Measurements from ENCODE around the gene RPS15. TPM values are rescaled to one million over a fixed set of nuclear protein-coding genes. Genes with fewer than 3 reads are reported as not detected.
A peak's percentile ranks its signal among the peaks of the same experiment; 100 is the strongest.

RPS15 gene
- total RNA-seq, 1 donor from 2014 or later: 1,918 TPM

GRCh38 chr19:1450735-1451731 lies 12.8 kb downstream of the RPS15 start:
- Histone ChIP-seq H3K36me3 (no peaks in the 10 kb centered on the region), H3K27me3 (peaks cover 98% of the 10 kb centered on the region), H2AFZ (replicated peaks) (no peak overlapping the region), H3K27ac (no peak overlapping the region), H3K4me2 (peak overlapping the region; percentile 76), H3K9ac (no peak overlapping the region), H3K79me2 (ENCODE audit: low read depth) (no peaks in the 10 kb centered on the region), H4K20me1 (ENCODE audit: low read depth) (peaks cover 67% of the 10 kb centered on the region), H3K9me3 (ENCODE audit: low read depth) (no peaks in the 10 kb centered on the region), H3K4me1 (peaks cover 33% of the 10 kb centered on the region), H3F3A (ENCODE audit: low read depth) (peaks cover 64% of the 10 kb centered on the region), H3K4me3 (peak overlapping the region; percentile 46)
- Mint-ChIP-seq H3K36me3 (peaks cover 9% of the 10 kb centered on the region), H3K27me3 (ENCODE audit: insufficient read depth, low read depth) (peaks cover 25% of the 10 kb centered on the region), H3K4me3 (peak overlapping the region; percentile 88), H3K27ac (peak overlapping the region; percentile 96), H3K4me1 (peaks cover 56% of the 10 kb centered on the region), H3K9me3 (no peaks in the 10 kb centered on the region)
- DNase-seq (ENCODE audit: low spot score): no peak
- TF ChIP-seq EZH2phosphoT487 (IDR thresholded peaks at IDR 0.05) (no peak), EZH2 (IDR thresholded peaks at IDR 0.05) (no peak), CTCF (IDR thresholded peaks at IDR 0.05) (no peak)

GRCh38 chr19:1451916-1452801 lies 14.0 kb downstream of the RPS15 start:
- peak overlapping the region; percentile 67 for H3K4me2 ChIP-seq
- no peaks in the 10 kb centered on the region for H3K79me2 ChIP-seq (ENCODE audit: low read depth)
- Mint-ChIP-seq H3K27ac (peak overlapping the region; percentile 50), H3K9me3 (no peaks in the 10 kb centered on the region), H3K36me3 (peaks cover 9% of the 10 kb centered on the region), H3K4me1 (peaks cover 54% of the 10 kb centered on the region), H3K4me3 (peak overlapping the region; percentile 71), H3K27me3 (ENCODE audit: insufficient read depth, low read depth) (peaks cover 25% of the 10 kb centered on the region)
- peaks cover 71% of the 10 kb centered on the region for H4K20me1 ChIP-seq (ENCODE audit: low read depth)
- no peaks in the 10 kb centered on the region for H3K36me3 ChIP-seq
- peaks cover 98% of the 10 kb centered on the region for H3K27me3 ChIP-seq
- H3K9ac ChIP-seq: no peak overlapping the region
- H3K4me3 ChIP-seq: no peak overlapping the region
- TF ChIP-seq CTCF (IDR thresholded peaks at IDR 0.05): no peak
- TF ChIP-seq EZH2 (IDR thresholded peaks at IDR 0.05): no peak
- no peak for TF ChIP-seq EZH2phosphoT487 (IDR thresholded peaks at IDR 0.05)
- H3F3A ChIP-seq (ENCODE audit: low read depth): peaks cover 56% of the 10 kb centered on the region
- no peak overlapping the region for H3K27ac ChIP-seq
- no peak overlapping the region for H2AFZ ChIP-seq (replicated peaks)
- DNase-seq (ENCODE audit: low spot score): peak; percentile 91
- H3K9me3 ChIP-seq (ENCODE audit: low read depth): no peaks in the 10 kb centered on the region
- H3K4me1 ChIP-seq: peaks cover 30% of the 10 kb centered on the region

GRCh38 chr19:1452802-1453524 lies 14.8 kb downstream of the RPS15 start:
- DNase-seq (ENCODE audit: low spot score): no peak
- H3K79me2 ChIP-seq (ENCODE audit: low read depth): no peaks in the 10 kb centered on the region
- H4K20me1 ChIP-seq (ENCODE audit: low read depth): peaks cover 71% of the 10 kb centered on the region
- TF ChIP-seq EZH2phosphoT487 (IDR thresholded peaks at IDR 0.05) (no peak), CTCF (IDR thresholded peaks at IDR 0.05) (no peak), EZH2 (IDR thresholded peaks at IDR 0.05) (no peak)
- H3K4me3 ChIP-seq: no peak overlapping the region
- Mint-ChIP-seq H3K4me1 (peaks cover 49% of the 10 kb centered on the region), H3K36me3 (peaks cover 12% of the 10 kb centered on the region), H3K27me3 (ENCODE audit: insufficient read depth, low read depth) (peaks cover 21% of the 10 kb centered on the region), H3K9me3 (no peaks in the 10 kb centered on the region), H3K27ac (no peak overlapping the region), H3K4me3 (peak overlapping the region; percentile 71)
- peak overlapping the region; percentile 67 for H3K4me2 ChIP-seq
- no peak overlapping the region for H3K27ac ChIP-seq
- H3K36me3 ChIP-seq: no peaks in the 10 kb centered on the region
- no peak overlapping the region for H3K9ac ChIP-seq
- H3K4me1 ChIP-seq: peaks cover 30% of the 10 kb centered on the region
- H2AFZ ChIP-seq (replicated peaks): no peak overlapping the region
- no peaks in the 10 kb centered on the region for H3K9me3 ChIP-seq (ENCODE audit: low read depth)
- peaks cover 52% of the 10 kb centered on the region for H3F3A ChIP-seq (ENCODE audit: low read depth)
- peaks cover 98% of the 10 kb centered on the region for H3K27me3 ChIP-seq

Data from neural progenitor cell (in vitro differentiated cells).